ENCODE measurements around the gene CEP250.
A peak's percentile ranks its signal among the peaks of the same experiment; 100 is the strongest.
"Not testable (repeated sequence)": the region's sequence is repeated elsewhere in the genome, so short reads cannot be mapped to it uniquely, and the experiment has no call there.

Gene CEP250, protein sequence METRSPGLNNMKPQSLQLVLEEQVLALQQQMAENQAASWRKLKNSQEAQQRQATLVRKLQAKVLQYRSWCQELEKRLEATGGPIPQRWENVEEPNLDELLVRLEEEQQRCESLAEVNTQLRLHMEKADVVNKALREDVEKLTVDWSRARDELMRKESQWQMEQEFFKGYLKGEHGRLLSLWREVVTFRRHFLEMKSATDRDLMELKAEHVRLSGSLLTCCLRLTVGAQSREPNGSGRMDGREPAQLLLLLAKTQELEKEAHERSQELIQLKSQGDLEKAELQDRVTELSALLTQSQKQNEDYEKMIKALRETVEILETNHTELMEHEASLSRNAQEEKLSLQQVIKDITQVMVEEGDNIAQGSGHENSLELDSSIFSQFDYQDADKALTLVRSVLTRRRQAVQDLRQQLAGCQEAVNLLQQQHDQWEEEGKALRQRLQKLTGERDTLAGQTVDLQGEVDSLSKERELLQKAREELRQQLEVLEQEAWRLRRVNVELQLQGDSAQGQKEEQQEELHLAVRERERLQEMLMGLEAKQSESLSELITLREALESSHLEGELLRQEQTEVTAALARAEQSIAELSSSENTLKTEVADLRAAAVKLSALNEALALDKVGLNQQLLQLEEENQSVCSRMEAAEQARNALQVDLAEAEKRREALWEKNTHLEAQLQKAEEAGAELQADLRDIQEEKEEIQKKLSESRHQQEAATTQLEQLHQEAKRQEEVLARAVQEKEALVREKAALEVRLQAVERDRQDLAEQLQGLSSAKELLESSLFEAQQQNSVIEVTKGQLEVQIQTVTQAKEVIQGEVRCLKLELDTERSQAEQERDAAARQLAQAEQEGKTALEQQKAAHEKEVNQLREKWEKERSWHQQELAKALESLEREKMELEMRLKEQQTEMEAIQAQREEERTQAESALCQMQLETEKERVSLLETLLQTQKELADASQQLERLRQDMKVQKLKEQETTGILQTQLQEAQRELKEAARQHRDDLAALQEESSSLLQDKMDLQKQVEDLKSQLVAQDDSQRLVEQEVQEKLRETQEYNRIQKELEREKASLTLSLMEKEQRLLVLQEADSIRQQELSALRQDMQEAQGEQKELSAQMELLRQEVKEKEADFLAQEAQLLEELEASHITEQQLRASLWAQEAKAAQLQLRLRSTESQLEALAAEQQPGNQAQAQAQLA (N-terminal part only)

DNA sequence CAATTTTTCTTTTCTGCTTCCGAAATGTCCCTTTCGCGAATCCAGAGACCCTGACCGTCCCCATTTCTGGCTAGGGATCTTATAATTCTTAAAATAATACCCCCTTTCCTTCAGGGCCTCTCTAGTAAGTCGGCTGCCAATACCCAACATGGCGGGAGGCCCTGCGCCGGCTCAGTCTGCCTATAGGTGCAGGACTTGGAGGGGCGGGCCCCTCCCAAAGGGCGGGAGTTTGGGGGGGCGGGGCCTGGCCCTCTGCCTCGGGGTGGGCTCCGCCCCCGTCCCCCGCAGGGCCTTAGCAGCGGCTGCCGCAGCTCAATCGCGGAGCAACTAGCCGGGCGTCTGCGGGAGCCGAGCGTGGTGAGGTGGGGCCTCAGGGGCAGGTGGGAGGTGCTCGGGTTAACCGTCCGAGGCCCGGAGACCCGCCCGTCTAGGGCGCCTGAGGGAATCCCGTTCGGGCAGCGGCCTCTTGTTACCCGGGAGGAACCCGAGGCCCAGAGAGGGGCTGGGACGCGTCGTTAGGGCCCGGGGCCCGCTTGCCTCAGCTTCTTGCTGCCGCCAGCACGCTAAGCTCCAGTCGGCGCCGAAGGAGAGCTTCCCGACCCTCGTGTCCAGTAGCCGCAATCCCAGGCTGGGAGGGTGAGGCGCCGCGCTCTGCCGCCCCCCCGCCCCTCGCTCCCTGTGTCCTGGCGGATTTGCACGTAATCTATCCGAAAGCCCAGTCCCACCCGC is at the start of gene CEP250:
CEP250 (plus strand) TSS at position 718 of the 729 bp plus-strand sequence. CDS start 6,770 bp downstream, outside the sequence.
- DNase-seq = peak; percentile 92

GRCh38 chr20:35405775-35406174 is 49.6 kb upstream of the CEP250 start:
- DNase-seq = no peak

GRCh38 chr20:35408270-35408669 is 47.1 kb upstream of the CEP250 start:
- DNase-seq = no peak

GRCh38 chr20:35409542-35409941 is 45.9 kb upstream of the CEP250 start:
- no peak for DNase-seq

DNA sequence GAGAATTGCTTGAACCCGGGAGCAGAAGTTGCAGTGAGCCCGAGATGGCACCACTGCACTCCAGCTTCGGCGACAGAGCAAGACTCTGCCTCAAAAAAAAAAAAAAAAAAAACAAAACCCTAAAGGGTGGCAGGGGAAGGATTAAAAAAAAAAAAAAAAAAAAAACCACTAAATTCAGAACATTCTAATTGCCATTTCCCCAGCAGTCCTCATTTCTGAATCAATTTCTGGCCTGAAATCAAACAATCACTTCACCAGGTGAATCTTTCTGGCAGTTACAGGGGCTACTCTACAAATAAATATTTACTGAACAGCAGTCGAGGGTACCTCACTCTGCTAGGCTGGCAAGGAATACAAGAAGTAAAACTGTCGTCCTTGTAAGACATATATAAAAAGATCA is 44.8 kb upstream of the CEP250 start:
- no peak for DNase-seq

DNA sequence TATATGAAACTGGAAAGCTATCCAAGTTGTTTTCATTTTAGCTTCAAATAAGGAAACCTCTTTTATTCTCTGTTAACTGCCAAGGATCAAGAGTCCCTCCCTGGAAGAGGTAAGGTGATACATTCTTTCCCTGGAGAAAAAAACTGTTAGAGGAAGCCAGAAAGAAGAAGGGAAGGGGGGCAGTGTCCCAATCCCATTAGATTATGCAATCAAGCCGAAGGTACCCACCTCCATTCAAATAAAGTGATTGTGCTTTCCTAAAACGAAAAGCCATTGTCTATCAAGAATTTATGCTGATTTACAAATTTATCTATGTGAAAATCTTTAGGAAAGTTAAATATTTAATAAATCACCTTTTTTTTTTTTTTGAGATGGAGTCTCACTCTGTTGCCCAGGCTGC is 34.1 kb upstream of the CEP250 start:
- DNase-seq = no peak

DNA sequence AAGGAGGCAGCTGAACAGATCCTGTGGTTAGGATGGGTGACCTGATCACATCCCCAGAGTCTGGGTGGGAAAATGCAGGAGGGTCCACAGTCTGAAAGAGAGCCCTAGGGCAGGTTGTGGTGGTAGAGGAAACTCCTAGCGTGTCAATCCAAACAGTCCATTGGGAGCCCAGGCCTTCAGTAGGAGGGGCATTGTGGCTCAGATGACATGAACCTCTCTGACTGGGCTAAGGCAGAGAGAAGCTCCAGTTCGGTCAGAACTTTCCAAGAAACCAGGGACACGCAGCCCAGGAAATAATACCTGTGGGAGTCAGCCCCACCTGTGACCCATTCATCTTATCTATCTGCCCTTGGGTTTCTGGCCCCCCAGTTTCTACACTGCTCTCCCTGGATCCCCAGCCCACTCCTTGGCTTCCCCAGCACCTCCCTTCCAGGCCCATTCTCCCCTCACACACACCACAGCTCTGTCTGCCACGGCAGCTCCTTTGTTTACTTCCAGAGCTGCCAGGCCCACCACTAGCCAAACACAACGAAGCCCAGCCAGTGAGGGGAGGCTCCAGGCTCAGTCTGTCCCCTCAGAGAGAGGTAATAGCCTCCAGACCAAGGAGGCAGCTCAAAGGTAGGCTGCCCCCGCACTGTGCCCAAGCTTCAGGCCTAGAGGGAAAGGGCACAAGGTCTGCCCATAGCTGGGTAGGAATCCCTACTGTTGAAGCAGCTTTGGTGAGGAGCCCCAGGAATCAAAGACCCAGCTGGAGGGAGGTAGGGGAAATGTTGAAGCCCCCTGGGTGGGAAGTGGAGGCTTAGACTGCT is 23.6 kb upstream of the CEP250 start:
- DNase-seq = no peak

DNA sequence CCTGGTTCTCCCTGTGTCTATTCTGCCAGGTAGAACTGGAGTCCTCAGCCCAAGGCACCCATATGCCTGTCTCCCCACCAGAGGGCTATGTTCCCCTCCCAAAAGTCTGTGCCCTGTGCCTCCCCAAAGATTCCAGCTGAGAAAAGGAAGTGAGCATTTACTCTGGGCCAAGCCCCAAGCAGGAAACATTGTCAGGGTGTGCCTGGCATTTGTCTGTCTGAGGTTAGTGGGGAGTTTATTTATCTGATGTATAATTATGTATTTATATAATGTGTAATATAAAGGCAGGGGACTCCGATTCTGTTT is 23.0 kb upstream of the CEP250 start:
- DNase-seq = no peak

- DNase-seq = no peak
Measured at GRCh38 chr20:35433337-35433736, 22.1 kb upstream of the CEP250 start.

DNA sequence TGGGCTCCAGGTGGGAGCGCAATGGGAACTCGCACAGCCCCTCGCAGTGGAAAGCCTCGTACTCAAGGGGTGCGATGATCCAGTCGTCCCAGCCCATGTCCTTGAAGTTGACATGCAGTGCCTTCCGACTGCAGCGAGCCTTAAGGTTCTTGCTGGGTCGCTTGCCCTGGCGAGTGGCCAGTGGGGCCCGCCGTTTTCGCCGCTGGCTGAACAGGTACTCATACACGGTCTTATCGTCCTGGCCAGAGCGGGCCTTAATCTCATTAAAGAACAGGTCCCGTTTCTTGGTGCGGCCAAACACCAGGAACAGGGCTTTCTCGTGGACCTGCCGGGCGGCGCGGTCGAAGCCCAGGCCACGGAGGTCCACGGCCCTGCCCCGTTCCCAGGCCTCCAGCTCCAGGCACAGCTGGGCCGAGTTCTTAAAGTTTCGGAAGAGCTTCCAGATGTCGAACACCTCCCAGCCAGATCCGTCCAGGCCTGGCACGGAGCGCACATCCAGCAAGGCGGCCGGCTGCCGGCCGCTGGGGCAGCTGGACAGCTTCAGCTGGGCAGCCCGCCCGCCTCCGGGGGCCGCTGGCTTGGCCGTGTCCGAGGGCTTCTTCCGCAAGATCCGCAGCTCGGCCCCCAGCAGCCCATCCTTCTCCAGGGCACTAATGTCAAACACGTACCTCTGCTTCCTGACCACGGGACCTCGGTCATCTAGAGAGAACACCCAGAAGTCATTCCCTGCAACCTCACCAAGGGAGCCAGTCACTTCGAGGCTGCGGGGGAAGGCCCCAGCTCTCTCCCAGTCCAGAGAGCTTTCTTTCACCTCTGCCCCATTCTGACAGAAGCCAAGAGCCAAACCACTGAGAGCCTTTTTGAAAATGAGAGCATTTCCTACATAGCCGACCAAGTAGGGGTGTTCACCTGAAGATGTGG is 21.1 kb upstream of the CEP250 start:
- DNase-seq = no peak

DNA sequence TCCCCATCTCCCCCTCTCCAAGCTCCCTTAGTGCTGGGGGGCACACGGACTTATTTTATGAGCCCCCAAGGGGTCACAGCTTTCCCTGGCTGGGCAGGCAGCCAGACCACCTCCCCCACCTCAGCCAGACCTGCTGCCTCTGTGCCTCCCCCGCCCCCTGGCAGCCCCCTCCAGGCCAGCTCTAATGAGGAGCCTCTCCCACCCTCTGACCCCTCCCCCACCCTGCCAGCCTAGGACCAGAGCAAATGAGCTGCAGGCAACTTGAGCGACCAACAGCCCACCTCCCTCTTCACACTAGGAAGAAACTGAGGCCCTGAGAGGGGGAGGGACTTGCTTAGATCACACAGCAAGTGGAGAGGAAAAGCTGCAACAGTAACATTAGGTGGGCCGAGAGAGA is 19.2 kb upstream of the CEP250 start:
- no peak for DNase-seq

DNA sequence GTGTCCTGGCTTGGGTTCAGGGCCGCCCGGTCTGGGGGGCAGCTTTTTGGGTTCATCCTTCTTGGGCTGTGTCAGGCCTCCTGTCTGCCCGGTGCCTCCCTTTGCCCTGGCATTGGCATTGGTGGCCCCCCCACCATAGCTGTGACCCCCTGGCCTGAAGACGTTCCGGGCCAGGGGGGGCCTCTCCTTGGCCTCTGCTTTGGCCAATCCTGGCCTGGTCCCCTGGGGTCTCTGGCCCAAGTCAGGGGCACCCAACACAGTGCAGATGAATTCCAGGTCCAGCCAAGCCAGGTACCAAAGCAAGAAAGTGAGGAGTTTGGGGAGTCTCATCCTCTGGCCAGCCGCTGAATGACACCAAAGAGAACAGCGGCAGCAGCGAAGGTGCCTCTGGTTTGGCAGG is 17.8 kb upstream of the CEP250 start:
- no peak for DNase-seq

DNA sequence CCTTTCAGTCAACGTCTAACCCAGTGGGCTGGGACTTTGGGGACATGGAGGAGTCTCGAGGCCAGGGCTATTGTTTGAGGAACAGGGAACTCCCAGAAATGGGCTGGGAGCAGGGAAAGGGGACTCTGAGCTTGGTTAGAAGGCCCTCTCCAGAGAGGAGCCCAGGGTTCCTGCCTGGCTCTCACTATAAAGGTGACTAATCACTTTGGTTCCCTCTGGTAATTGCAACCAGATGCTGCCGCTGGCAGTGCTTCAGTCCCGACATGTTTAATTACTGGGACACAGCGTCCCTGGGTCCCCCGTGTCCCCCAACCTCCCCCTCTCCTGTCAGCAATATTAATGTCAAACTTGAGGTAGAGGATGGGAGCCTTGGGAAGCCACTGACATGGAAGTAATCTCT is 12.4 kb upstream of the CEP250 start:
- DNase-seq = no peak

DNA sequence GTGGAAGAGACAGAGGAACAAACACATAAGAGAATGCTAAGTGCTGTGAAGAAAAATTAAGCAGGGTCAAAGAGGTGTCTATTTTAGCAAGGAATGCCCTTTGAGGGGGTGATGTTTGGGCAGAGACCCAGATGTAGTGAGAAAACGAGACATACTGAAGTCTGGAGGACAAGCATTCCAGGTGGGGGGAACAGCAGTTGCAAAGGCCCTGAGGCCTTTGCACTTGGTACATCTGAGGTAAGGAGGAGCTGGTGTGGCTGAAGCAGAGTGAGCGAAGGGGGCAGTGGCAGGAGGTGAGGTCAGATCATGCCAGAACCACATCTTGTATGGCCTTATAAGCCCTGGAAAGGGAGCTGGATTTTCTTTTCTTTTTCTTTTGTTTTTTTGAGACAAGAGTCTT is 11.2 kb upstream of the CEP250 start:
- DNase-seq = no peak

DNA sequence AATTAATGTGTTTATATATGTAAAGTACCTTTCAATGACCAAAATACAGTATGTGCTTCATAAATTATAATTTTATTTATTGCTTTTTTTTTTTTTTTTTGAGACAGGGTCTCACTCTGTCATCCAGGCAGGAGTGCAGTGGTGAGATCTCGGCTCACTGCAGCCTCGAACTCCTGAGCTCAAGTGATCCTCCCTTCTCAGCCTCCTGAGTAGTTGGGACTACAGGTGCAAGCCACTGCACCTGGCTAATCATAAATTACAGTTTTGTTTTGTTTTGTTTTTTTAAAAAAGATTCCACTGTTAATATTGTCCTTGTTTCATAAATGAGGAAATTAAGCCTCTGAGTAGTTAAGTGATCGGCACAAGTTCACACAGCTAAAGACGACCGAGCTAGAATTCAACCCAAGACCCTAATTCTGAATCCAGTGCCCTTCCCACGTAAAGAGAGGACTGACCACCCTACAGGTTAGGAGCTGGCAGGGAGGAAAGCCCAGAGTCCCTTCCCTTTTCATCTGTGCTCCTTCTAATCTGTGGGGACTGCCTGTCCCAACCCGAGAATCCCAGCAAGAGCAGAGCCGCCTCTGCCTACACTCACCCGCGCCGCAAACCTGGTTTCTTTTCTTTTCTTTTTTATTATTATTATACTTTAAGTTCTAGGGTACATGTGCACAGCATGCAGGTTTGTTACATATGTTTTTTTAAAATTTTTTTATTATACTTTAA is 8.9 kb upstream of the CEP250 start:
- DNase-seq = no peak

DNA sequence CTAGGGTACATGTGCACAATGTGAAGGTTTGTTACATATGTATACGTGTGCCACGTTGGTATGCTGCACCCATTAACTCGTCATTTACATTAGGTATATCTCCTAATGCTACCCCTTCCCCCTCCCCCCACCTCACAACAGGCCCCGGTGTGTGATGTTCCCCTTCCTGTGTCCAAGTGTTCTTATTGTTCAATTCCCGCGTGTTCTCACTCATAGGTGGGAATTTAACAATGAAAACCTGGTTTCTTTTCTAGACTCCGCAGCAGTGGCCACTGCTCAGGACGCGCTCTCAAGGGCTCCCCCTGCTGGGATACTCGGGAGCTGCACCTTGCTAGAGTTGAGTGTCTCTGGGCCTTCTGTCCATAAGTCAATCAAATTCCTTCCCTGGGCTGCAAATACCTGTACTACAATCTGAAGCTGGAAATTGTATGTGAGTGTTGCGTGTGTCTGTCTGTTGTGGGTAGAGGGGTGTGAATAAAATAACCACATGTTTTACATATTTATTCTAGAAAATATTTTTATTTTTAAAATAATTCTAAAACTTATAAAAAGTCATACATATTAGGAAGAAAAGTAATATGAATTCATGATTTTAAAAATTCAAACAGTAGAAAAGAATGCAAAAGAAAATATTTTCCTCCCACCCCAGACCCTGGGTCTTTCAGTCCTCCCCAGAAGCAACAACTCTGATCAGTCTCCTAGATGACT is 8.2 kb upstream of the CEP250 start:
- DNase-seq = peak; percentile 83

DNA sequence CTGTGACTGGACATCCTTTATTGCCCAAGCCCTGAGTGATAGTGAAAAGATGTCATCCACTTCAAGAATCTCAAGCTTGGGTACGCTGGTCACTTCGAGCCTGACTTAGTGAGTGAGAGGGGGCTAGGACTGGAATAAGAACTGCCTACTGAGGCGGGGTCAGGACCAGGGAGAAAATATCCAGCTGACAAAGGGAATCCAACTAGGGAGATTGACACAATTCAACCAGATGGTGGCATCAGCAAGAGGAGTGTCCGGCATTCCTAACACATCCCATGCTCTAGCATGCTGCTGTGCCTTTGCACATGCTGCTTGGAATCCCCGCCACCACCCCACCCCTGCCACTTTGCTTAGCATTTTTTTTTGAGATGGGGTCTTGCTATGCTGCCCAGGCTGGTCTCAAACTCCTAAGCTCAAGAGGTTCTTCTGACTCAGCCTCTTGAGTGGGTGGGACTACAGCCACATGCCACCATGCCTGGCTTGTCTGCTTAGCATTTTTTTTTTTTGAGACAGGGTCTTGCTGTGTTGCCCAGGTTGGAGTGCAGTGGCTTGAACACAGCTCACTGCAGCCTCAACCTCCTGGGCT is 6.5 kb upstream of the CEP250 start:
- no peak for DNase-seq

- not testable (repeated sequence) for DNase-seq
Measured at GRCh38 chr20:35449855-35450254, 5.5 kb upstream of the CEP250 start.

DNA sequence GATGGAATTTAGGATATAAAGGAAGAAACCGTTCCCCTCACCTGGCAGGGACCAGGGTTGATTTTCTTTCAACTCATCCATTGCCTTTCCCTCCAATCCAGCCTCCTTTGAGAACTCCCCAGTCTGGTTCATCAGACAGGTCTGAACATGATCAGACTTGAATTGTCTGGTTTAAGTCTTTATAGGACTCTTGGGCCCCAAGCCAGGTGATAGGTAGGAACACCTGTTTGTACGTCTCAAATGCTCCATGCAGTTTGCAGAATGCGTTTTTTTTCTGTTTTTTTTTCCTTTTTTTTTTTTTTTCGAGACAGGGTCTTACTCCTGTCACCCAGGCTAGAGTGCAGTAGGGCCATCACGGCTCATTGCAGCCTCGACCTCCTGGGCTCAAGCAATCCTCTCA is 4.1 kb upstream of the CEP250 start:
- DNase-seq = no peak

Data from CD4-positive, alpha-beta T cell treated with Interleukin-4 for 4 hours (primary cell).